ENCODE results near the gene PFKFB2. TPM values are rescaled to one million over a fixed set of nuclear protein-coding genes. Genes with fewer than 3 reads are reported as not detected.

PFKFB2 gene
- total and polyA plus RNA-seq, 8 donors = 4.4 to 28.5 (median 10.4) TPM

GRCh38 chr1:207055386-207056001 is 2.4 kb downstream of the PFKFB2 start:
- intact Hi-C loops (cut with DNase I) = no loop called here
- WGBS, 2 donors = 43 to 49% methylated on average over 3 of the region's 3 CpGs
- peaks cover 0 to 16% (median 9%) of the 10 kb centered on the region in 3 donors for H3K4me1 ChIP-seq
- no peaks in the 10 kb centered on the region for H3K9me3 ChIP-seq
- no peak for FAIRE-seq
- TF ChIP-seq CTCF (IDR thresholded peaks at IDR 0.05) = no peak
- ATAC-seq = no peak
- DNase-seq = no peak
- no peaks in the 10 kb centered on the region for H3K27me3 ChIP-seq
- H3K4me3 ChIP-seq = no peak overlapping the region
- no peaks in the 10 kb centered on the region for H3K36me3 ChIP-seq
- peak overlapping the region in 1 of 4 donors; percentile 60 for H3K27ac ChIP-seq

DNA sequence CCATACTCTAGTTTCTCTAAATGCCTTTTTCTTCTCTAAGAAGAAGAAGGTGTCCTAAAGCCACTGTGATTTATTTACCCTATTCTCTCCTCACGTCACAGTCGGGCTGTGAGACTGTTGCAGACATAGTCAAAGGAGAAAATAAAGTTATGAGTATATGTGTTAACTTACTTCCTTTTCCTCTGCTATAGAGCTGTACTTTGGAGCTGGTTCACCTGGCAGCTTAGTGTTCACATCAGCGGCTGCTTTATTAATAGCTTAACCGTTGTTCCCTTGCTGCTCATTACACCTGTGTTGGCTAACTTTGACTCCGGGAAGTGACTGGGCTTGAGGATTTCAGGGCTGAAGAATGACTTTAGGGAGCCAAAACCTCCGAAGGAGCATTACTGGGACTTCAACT is 3.6 kb downstream of the PFKFB2 start:
- whole genome bisulfite sequencing, 2 donors = 60 to 67% methylated on average over 6 of the region's 6 CpGs
- H3K36me3 ChIP-seq = no peaks in the 10 kb centered on the region
- DNase-seq (no peak), ATAC-seq (peak in 1 of 4 donors; percentile 5), FAIRE-seq (no peak)
- intact Hi-C loops (cut with DNase I) = no loop called here
- no peak overlapping the region for H3K4me3 ChIP-seq
- peak overlapping the region; percentile 10 to 60 (median 34) for H3K27ac ChIP-seq
- TF ChIP-seq CTCF (IDR thresholded peaks at IDR 0.05) = no peak
- no peaks in the 10 kb centered on the region for H3K9me3 ChIP-seq
- H3K4me1 ChIP-seq = peaks cover 0 to 13% (median 4%) of the 10 kb centered on the region in 3 donors
- H3K27me3 ChIP-seq = no peaks in the 10 kb centered on the region

DNA sequence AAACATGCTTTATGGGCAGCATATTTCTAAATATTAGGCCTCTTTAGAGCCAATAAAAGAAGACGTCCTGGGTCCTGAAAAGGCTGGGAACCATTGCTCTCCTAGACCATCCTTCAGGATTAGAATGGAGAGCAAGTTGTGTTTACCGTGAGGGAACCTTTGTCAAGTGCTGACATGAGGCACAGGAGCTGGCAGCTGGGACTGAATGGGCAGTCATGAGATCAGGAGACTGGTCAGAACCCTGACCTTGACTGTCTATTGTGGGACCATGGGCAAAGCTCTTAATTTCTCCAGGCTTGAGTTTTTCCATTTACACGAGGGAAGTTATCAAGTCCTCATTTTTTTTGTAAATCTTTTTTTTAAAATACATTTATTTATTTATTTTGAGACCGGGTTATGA is 5.2 kb downstream of the PFKFB2 start:
- no peak overlapping the region for H3K4me3 ChIP-seq
- intact Hi-C loops (cut with DNase I) = no loop called here
- H3K27me3 ChIP-seq = no peaks in the 10 kb centered on the region
- no peak for TF ChIP-seq CTCF (IDR thresholded peaks at IDR 0.05)
- peaks cover 0 to 5% (median 3%) of the 10 kb centered on the region in 3 donors for H3K36me3 ChIP-seq
- no peak overlapping the region for H3K27ac ChIP-seq
- whole genome bisulfite sequencing, 2 donors = 71% methylated on average over 4 of the region's 4 CpGs
- DNase-seq (no peak), FAIRE-seq (no peak), ATAC-seq (no peak)
- H3K4me1 ChIP-seq = peaks cover 0 to 4% (median 0%) of the 10 kb centered on the region in 3 donors
- no peaks in the 10 kb centered on the region for H3K9me3 ChIP-seq

DNA sequence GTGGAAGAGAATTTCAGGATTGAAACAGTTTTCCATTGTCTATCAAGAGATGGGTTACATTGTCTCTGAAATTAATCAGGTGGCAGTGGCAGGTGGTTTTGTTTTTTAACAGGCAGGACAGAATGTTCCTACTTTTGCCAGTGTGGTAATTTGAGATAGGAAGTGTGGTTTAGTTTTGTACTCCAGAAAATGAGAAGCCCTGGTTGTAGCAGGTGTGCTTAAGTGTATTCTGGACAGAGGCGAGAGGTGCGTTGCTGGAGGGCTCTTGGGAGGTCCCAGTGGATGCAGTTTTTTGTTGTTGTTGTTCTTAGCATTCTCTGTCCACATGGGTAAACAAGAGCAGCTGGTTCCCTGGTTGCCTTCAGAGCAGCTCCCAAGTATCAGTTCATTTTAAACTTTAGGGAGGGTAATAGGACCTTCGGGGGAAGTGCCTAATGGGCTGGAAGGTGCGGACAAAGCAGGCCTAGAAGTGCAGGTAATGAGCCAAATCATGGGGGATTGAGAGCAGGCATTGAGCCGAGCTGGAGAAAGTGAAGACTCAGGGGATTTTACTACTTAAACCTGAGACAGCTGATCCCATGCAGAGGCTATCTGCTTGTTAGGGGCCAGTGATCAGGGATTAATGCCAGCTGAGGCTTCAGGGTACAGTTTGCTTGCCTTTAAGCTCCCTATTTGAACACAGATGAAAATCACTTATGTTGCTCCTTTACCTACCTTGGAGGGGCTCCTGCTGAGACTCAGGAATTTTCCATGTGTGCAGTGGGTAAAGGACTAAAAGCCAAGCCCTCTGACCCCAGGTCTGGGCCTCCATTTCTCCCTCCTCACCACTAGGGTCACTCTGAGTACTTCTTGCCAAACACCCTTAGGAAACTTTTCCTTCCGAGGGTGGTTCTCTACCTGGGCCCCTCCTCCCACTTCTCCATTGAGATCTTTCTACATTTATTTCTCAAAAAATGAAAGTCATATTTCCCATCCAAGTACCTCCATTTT is 6.1 kb downstream of the PFKFB2 start:
- Histone ChIP-seq H3K36me3 (peaks cover 0 to 8% (median 3%) of the 10 kb centered on the region in 3 donors), H3K4me3 (no peak overlapping the region), H3K9me3 (no peaks in the 10 kb centered on the region), H3K4me1 (peaks cover 0 to 4% (median 0%) of the 10 kb centered on the region in 3 donors), H3K27ac (no peak overlapping the region), H3K27me3 (no peaks in the 10 kb centered on the region)
- FAIRE-seq (no peak), ATAC-seq (peak in 2 of 4 donors; percentile 50 to 62), DNase-seq (no peak)
- no peak for TF ChIP-seq CTCF (IDR thresholded peaks at IDR 0.05)
- intact Hi-C loops (cut with DNase I) = no loop called here
- WGBS, 2 donors = 85 to 89% methylated on average over 6 of the region's 6 CpGs

All from pancreas (tissue), 10 donors.